Suprapubic skin (tissue), 4 donors: Measurements from ENCODE around the gene PLA2G2F. TPM values are rescaled to one million over a fixed set of nuclear protein-coding genes. Genes with fewer than 3 reads are reported as not detected.
"Not testable (repeated sequence)": the region's sequence is repeated elsewhere in the genome, so short reads cannot be mapped to it uniquely, and the experiment has no call there.

Source experiments
- DNase-seq, 2 donors: peaks; one replicate each; pipeline ENCODE4 v3.0.0-alpha.2; 2019; ENCODE audit warnings: low spot score in 2 of 2
- H3K27ac ChIP-seq: fragments of 200-600 bp; sonication (generic); one replicate; pipeline ENCODE4 v1.5.1; 2019
- H3K27me3 ChIP-seq: fragments of 200-600 bp; sonication (generic); one replicate; pipeline ENCODE4 v1.5.1; 2019
- H3K36me3 ChIP-seq: fragments of 200-600 bp; sonication (generic); one replicate; pipeline ENCODE4 v1.5.1; 2019
- H3K4me1 ChIP-seq: fragments of 200-600 bp; sonication (generic); one replicate; pipeline ENCODE4 v1.5.1; 2019
- H3K4me3 ChIP-seq: fragments of 200-600 bp; sonication (generic); one replicate; pipeline ENCODE4 v1.5.1; 2019; ENCODE audit warnings: mild to moderate bottlenecking
- H3K9me3 ChIP-seq: fragments of 200-600 bp; sonication (generic); one replicate; pipeline ENCODE4 v1.5.1; 2019
- EP300 ChIP-seq: sonication (generic); formaldehyde crosslinking; IDR thresholded peaks from one replicate; pipeline ENCODE4 v1.6.1; 2017; ENCODE audit warnings: antibody characterized with exemption
- POLR2A ChIP-seq, 2 donors: fragments of 450-650 bp; IDR thresholded peaks; one replicate each; pipeline ENCODE4 v1.6.1; 2017; ENCODE audit warnings: antibody characterized with exemption in 2 of 2, mild to moderate bottlenecking in 2 of 2, moderate library complexity in 2 of 2
- POLR2AphosphoS5 ChIP-seq, 3 donors: sonication (generic); formaldehyde crosslinking; IDR thresholded peaks; one replicate each; pipeline ENCODE4 v1.6.1; 2017; ENCODE audit warnings: antibody characterized with exemption in 3 of 3
- WGBS: methylation state at CpG from one replicate; pipeline ENCODE4 v1.1.5; 2018; 5-methylcytosine and 5-hydroxymethylcytosine counted together
- total RNA-seq, 4 donors: library from RNA; depleted of rRNA; stranded (reverse); fragments of >200 nt; gene quantifications; one replicate each; pipeline ENCODE4 v1.1.0, GENCODE V29; 2016
- TF ChIP-seq, protein P1 (sequence below), 2 donors: fragments of 200-600 bp in 1 of 2; fragments of 450-650 bp in 1 of 2; sonication (generic) in 1 of 2; IDR thresholded peaks; one replicate each; pipeline ENCODE4 v1.5.1; 2016 to 2019; ENCODE audit warnings: antibody characterized with exemption in 2 of 2, mild to moderate bottlenecking in 1 of 2, moderate library complexity in 1 of 2

The PLA2G2F gene
- total RNA-seq, 4 donors from 2014 or later, result 11.9 to 33.8 (median 16.7) TPM

DNA sequence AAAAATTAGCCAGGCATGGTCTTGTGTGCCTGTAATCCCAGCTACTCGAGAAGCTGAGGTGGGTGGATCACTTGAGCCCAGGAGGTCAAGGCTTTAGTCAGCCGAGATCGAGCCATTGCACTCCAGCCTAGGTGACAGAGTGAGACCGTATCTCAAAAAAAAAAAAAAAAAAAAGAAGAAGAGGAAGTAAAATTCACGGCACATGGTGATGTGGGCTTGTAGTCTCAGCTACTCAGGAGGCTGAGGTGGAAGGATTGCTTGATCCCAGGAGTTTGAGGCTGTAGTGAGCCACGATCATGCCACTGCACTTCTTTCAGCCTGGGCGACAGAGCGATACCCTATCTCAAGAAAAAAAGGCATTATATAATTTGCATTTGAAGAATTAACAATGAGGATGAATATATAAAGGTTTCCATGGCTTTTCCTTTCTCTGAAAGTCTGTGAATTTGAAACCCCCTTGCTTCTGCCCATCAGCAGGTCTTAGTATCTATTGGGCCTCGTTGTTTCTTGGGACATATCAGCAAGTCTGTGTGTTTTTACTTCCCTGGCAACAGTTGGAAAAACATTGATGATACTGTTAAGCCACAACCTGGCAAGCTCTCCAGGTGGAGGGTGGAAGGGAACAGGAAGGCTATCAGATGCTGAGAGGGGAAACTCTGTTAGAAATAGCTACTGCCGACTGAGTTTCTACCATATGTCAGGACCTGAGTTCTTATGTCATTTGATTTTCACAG is 15.2 kb upstream of the PLA2G2F start:
- no peaks in the 10 kb centered on the region for H3K27me3 ChIP-seq
- no peak overlapping the region for H3K4me3 ChIP-seq
- peak overlapping the region; percentile 92 for H3K27ac ChIP-seq
- no peaks in the 10 kb centered on the region for H3K36me3 ChIP-seq
- no peaks in the 10 kb centered on the region for H3K9me3 ChIP-seq
- DNase-seq, result peak in 1 of 2 donors; percentile 42
- no peak for TF ChIP-seq POLR2AphosphoS5 (IDR thresholded peaks at IDR 0.05)
- TF ChIP-seq, protein P1, sequence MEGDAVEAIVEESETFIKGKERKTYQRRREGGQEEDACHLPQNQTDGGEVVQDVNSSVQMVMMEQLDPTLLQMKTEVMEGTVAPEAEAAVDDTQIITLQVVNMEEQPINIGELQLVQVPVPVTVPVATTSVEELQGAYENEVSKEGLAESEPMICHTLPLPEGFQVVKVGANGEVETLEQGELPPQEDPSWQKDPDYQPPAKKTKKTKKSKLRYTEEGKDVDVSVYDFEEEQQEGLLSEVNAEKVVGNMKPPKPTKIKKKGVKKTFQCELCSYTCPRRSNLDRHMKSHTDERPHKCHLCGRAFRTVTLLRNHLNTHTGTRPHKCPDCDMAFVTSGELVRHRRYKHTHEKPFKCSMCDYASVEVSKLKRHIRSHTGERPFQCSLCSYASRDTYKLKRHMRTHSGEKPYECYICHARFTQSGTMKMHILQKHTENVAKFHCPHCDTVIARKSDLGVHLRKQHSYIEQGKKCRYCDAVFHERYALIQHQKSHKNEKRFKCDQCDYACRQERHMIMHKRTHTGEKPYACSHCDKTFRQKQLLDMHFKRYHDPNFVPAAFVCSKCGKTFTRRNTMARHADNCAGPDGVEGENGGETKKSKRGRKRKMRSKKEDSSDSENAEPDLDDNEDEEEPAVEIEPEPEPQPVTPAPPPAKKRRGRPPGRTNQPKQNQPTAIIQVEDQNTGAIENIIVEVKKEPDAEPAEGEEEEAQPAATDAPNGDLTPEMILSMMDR (IDR thresholded peaks at IDR 0.05), result no peak
- H3K4me1 ChIP-seq, result peaks cover 26% of the 10 kb centered on the region
- WGBS, result 62% methylated on average over 10 of the region's 10 CpGs

DNA sequence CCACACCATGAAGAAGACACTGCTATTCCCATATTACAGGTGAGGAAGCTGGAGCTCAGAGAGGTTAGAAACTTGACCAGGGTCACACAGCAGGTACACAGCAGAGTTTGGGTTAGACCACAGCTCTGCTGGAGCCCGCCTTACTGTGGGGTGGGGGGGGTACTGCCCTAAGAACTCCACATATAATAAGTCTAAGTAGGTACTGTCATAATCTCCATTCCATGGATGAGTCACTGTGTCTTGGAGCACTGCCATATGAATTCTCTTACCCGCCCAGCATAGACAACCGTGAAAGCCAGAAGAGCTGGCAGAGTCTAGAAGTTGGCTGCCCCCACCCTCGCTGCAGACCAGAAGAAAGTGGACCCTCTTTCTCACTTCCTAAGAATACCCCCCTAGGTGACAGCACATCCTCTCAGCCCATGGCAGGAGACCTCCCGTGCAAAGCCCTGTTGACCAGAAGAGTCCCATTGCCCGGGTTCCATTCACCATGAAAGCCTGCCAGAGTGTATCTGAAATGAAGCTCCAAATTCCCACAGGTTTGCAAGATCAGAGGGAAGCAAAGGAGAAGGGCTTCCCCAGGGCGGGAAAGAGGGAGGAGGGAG is 14.6 kb upstream of the PLA2G2F start:
- WGBS, result 38% methylated on average over 7 of the region's 7 CpGs
- H3K27me3 ChIP-seq, result no peaks in the 10 kb centered on the region
- H3K36me3 ChIP-seq, result no peaks in the 10 kb centered on the region
- TF ChIP-seq POLR2AphosphoS5 (IDR thresholded peaks at IDR 0.05) (no peak), POLR2A (IDR thresholded peaks at IDR 0.05) (no peak), EP300 (no peak)
- no peaks in the 10 kb centered on the region for H3K9me3 ChIP-seq
- peaks cover 26% of the 10 kb centered on the region for H3K4me1 ChIP-seq
- H3K4me3 ChIP-seq, result peak overlapping the region; percentile 22
- H3K27ac ChIP-seq, result peak overlapping the region; percentile 92
- peak; percentile 43 to 74 for DNase-seq

DNA sequence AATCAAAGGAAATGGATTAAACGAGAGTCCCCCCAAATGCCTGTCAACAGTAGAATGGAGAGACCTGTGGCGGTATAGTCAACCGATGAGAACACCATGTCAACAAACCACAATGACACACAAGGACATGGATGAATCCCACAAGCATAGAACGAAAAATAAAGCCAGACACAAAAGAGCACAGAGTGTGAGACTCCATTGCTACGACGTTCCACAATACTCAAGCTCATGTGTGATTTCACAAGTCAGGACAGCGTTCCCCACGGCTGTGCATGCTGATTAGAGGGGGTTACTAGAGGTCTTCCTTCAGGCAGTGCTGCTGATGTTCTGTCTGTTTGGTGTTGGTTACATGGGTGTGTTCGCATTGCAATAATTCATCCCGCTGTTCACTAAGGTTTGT is 14.0 kb upstream of the PLA2G2F start:
- Histone ChIP-seq H3K4me1 (peaks cover 26% of the 10 kb centered on the region), H3K27me3 (no peaks in the 10 kb centered on the region), H3K9me3 (no peaks in the 10 kb centered on the region), H3K4me3 (peak overlapping the region; percentile 22), H3K27ac (peak overlapping the region; percentile 92), H3K36me3 (no peaks in the 10 kb centered on the region)
- TF ChIP-seq POLR2AphosphoS5 (IDR thresholded peaks at IDR 0.05) (peak in 1 of 3 donors; percentile 8), POLR2A (IDR thresholded peaks at IDR 0.05) (no peak), EP300 (no peak)
- TF ChIP-seq, protein P1 (IDR thresholded peaks at IDR 0.05), result no peak
- 40% methylated on average over 10 of the region's 10 CpGs for WGBS
- peak; percentile 55 to 61 for DNase-seq

DNA sequence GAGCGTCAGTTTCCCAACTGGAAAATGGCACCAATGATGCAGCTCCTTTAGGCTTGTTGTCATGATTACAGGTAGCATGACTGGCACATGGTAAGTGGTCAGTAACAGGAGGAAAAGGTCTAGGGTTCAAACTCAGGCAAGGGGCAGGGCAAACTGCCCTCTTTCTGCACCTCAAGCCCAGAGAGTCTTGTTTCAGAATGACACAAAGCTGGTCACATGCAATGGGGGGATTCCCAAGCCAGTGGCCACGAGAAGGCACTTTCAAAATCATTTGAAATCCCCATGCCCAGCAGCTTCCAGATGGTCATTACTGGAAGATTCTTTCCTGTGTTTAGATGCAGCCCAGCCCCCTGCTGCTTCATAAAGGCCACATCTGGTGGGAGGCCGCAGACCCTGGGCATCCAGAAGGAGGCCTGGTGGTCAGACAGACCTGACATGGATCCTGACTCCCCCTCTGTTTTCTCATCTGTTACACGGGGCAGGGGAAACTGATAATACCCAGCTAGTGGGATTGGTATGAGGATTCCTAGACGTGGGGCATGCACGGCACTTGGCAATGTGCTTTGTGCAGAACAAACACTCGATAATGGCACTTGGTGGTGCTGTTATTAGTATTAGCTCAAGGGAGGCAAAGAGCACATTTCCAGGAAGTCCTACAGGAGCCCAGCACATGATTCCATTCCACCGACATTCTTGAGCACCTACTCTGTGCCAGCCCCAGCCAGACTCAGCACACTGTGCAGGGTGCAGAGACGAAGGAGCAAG is 12.9 kb upstream of the PLA2G2F start:
- Histone ChIP-seq H3K27me3 (no peaks in the 10 kb centered on the region), H3K4me3 (no peak overlapping the region), H3K9me3 (no peaks in the 10 kb centered on the region), H3K27ac (no peak overlapping the region), H3K4me1 (peaks cover 26% of the 10 kb centered on the region), H3K36me3 (no peaks in the 10 kb centered on the region)
- DNase-seq, result peak; percentile 40
- TF ChIP-seq, protein P1 (IDR thresholded peaks at IDR 0.05), result no peak
- TF ChIP-seq POLR2AphosphoS5 (IDR thresholded peaks at IDR 0.05), result no peak
- no peak for TF ChIP-seq EP300
- TF ChIP-seq POLR2A (IDR thresholded peaks at IDR 0.05), result no peak
- 78% methylated on average over 7 of the region's 9 CpGs for WGBS

- no peaks in the 10 kb centered on the region for H3K27me3 ChIP-seq
- H3K9me3 ChIP-seq, result no peaks in the 10 kb centered on the region
- no peak overlapping the region for H3K27ac ChIP-seq
- WGBS, result 90% methylated on average over 8 of the region's 10 CpGs
- no peak overlapping the region for H3K4me3 ChIP-seq
- H3K4me1 ChIP-seq, result peaks cover 26% of the 10 kb centered on the region
- TF ChIP-seq POLR2A (IDR thresholded peaks at IDR 0.05) (no peak), POLR2AphosphoS5 (IDR thresholded peaks at IDR 0.05) (no peak), EP300 (no peak)
- TF ChIP-seq, protein P1 (IDR thresholded peaks at IDR 0.05), result no peak
- no peaks in the 10 kb centered on the region for H3K36me3 ChIP-seq
- peak; percentile 52 to 56 for DNase-seq
Observed at GRCh38 chr1:20126806-20127440, 12.2 kb upstream of the PLA2G2F start.

DNA sequence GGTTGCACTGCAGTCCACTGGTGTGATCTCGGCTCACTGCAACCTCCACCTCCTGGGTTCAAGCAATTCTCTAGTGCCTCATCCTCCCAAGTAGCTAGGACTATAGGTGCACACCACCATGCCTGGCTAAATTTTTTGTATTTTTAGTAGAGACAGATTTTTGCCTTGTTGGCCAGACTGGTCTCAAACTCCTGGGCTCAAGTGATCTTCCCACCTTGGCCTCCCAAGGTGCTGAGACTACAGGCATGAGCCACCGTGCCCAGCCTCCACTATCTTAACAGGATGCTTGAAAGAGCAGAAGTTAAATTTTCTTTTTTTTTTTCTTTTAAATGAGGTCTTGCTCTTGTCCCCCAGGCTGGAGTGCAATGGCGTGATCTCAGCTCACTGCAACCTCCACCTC is 8.6 kb upstream of the PLA2G2F start:
- H3K4me3 ChIP-seq, H3K36me3 ChIP-seq, H3K27ac ChIP-seq, H3K9me3 ChIP-seq, H3K27me3 ChIP-seq: not testable (repeated sequence)
- peak in 1 of 2 donors; percentile 23 for DNase-seq
- 94% methylated on average over 3 of the region's 3 CpGs for WGBS
- H3K4me1 ChIP-seq, result peaks cover 11% of the 10 kb centered on the region
